Measurements from ENCODE around the gene ERBIN.

ERBIN gene

DNA sequence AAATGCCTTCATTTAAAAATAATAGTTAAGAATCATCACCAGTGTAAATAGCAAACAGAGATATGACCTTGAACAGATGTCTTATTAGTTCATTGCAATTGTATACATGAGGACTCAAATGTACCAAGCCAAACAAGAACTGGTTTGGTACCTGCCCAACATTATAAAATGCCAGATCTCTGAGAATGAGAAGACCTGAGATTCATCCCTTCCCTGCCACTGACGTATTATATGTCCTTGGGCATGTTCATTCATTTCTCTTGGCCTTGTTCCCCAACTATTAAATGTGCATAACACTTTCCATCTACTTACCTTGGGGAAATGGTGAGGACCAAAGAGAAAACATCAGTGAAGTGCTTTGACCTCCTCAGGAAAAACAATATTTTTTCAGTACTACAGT is 33.6 kb upstream of the ERBIN start:
- no peak for TF ChIP-seq ZFX (IDR thresholded peaks at IDR 0.05)
- TF ChIP-seq, protein P1, sequence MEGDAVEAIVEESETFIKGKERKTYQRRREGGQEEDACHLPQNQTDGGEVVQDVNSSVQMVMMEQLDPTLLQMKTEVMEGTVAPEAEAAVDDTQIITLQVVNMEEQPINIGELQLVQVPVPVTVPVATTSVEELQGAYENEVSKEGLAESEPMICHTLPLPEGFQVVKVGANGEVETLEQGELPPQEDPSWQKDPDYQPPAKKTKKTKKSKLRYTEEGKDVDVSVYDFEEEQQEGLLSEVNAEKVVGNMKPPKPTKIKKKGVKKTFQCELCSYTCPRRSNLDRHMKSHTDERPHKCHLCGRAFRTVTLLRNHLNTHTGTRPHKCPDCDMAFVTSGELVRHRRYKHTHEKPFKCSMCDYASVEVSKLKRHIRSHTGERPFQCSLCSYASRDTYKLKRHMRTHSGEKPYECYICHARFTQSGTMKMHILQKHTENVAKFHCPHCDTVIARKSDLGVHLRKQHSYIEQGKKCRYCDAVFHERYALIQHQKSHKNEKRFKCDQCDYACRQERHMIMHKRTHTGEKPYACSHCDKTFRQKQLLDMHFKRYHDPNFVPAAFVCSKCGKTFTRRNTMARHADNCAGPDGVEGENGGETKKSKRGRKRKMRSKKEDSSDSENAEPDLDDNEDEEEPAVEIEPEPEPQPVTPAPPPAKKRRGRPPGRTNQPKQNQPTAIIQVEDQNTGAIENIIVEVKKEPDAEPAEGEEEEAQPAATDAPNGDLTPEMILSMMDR (conservative IDR thresholded peaks at IDR 0.05), result no peak
- H3K27ac ChIP-seq, result no peak overlapping the region

DNA sequence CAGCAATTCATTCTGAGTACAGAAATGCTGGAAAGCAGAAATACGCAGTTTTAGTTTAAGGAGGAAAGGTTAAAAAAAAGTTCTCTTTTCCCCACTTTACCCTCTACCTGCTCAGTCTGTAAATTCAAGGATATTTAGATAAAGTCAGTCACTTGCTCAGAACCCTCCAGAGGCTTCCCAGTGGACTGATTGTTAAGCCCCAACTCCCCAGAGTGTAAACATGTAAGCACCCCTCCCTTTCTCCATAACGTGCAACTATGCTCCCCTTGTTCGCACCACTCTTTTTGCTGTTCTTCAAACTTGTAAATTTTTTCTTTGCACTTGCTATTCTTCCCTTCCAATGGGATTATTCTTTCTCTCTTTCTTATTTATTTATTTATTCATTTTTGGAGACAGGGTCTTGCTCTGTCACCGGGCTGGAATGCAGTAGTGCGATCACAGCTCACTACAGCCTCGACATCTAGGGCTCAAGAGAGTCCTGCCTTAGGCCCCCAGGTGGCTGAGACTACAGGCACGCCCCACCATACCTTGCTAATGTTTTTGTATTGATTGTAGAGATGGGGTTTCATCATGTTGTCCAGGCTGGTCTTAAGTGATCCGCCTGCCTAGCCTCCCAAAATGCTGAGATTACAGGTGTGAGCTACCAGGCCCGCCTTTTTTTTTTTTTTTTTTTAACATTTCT is 32.5 kb upstream of the ERBIN start:
- no peak overlapping the region for H3K27ac ChIP-seq
- no peak for TF ChIP-seq ZFX (IDR thresholded peaks at IDR 0.05)
- TF ChIP-seq, protein P1 (conservative IDR thresholded peaks at IDR 0.05), result no peak

DNA sequence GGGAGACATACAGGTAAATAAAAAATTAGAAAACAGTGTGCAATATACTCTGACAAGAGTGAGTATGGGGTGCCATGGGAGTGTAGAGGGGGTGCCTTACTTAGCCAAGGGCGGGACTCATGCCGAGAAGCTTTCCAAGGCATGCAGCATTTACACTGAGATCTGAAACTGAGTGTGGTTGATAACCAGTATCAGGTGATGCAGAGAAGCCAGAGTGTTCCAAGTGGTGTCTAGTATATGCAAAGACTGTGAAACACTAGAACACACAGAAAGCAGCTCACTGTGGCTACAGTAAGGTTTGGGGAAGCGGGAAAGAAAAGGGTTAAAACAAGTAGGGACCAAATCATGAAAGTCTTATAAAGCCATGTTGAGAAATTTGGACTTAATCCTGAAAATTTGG is 30.5 kb upstream of the ERBIN start:
- no peak for TF ChIP-seq ZFX (IDR thresholded peaks at IDR 0.05)
- TF ChIP-seq, protein P1 (conservative IDR thresholded peaks at IDR 0.05), result no peak
- no peak overlapping the region for H3K27ac ChIP-seq

GRCh38 chr5:65900746-65901145 is 25.6 kb upstream of the ERBIN start:
- no peak overlapping the region for H3K27ac ChIP-seq
- TF ChIP-seq ZFX (IDR thresholded peaks at IDR 0.05), result no peak
- TF ChIP-seq, protein P1 (conservative IDR thresholded peaks at IDR 0.05), result no peak

DNA sequence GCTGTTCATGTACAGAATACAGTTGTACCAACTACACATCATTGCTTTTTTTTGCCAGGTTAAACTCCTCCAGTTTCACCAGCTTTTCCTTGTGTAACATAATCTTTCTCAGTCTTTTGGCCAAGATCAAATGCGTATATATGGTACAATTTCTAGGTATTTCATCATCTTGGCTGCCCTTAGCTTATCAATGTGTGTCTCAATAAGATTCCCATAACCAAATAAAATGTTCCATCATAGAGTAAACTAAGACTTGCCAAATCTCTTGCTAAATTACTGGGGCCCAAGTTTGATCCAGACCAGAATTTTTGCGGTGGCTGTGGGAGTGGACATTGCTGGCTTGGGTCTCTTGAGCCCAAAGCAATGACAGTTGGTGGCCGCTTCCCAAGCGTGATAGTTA is 24.3 kb upstream of the ERBIN start:
- no peak overlapping the region for H3K27ac ChIP-seq
- no peak for TF ChIP-seq ZFX (IDR thresholded peaks at IDR 0.05)
- TF ChIP-seq, protein P1 (conservative IDR thresholded peaks at IDR 0.05), result no peak

DNA sequence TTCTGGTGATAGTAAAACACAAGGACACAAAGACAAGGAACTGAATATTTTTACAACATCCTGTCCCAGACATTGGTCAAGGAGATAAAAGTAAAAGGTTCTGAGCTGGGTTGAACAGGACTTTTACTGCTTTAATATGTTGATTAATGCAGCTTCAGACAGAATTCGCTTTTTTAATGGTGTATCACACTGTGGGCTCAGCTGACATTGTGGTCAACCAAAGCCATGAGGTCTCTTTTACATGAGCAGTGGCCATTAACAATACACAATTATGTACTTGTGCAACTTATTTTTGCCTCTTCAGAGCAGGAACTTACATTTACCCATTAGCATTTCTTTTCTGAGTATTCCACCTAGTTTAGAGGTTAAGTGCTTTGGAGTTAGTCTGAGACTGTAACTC is 22.8 kb upstream of the ERBIN start:
- no peak overlapping the region for H3K27ac ChIP-seq
- TF ChIP-seq, protein P1 (conservative IDR thresholded peaks at IDR 0.05), result no peak
- TF ChIP-seq ZFX (IDR thresholded peaks at IDR 0.05), result no peak

DNA sequence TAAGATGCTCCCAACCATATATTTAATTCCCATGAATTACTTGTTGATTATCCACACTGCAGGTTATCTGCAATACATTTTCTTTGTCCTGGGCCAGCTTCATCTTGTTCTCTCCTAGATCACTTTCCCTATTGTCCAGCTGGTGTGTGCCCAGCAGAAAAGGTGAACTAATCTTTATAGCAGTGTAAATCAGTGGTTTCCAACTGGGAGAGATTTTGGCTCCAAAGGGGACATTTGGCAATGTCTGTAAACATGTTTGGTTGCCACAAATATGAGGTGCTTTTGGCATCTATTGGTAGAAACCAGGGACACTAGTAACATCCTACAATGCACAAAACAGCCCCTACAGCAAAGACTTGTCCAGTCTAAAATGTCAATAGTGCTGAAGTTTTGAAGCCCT is 20.1 kb upstream of the ERBIN start:
- no peak overlapping the region for H3K27ac ChIP-seq
- TF ChIP-seq, protein P1 (conservative IDR thresholded peaks at IDR 0.05), result no peak
- TF ChIP-seq ZFX (IDR thresholded peaks at IDR 0.05), result no peak
